HG02759 (cell line): ENCODE results near the gene PHEX.
A peak's percentile ranks its signal among the peaks of the same experiment; 100 is the strongest.
"Not testable (repeated sequence)": the region's sequence is repeated elsewhere in the genome, so short reads cannot be mapped to it uniquely, and the experiment has no call there.

Source experiments
- ATAC-seq: cut with Tn5 transposase; IDR thresholded peaks from one replicate; pipeline ENCODE4 v1.9.1; 2021; ENCODE audit warnings: mild to moderate bottlenecking, moderate library complexity; ENCODE audit not compliant: unreplicated experiment

Gene PHEX

GRCh38 chrX:22203186-22203585, 171.1 kb downstream of the PHEX start:
- no peak for ATAC-seq

- ATAC-seq, result no peak
These were observed 174.7 kb downstream of the PHEX start for GRCh38 chrX:22206781-22207180.

GRCh38 chrX:22220941-22221340, 188.8 kb downstream of the PHEX start:
- no peak for ATAC-seq

- ATAC-seq, result no peak
These were observed 202.3 kb downstream of the PHEX start for GRCh38 chrX:22234380-22234779.

GRCh38 chrX:22237479-22237878, 205.4 kb downstream of the PHEX start:
- ATAC-seq, result no peak

GRCh38 chrX:22246620-22247019, 214.5 kb downstream of the PHEX start:
- ATAC-seq, result no peak

- ATAC-seq, result no peak
These were observed 215.0 kb downstream of the PHEX start for GRCh38 chrX:22247169-22247568.

- no peak for ATAC-seq
These were observed 216.3 kb downstream of the PHEX start for GRCh38 chrX:22248401-22248800.

- ATAC-seq, result no peak
These were observed 217.2 kb downstream of the PHEX start for GRCh38 chrX:22249371-22249770.

GRCh38 chrX:22268706-22269105, 236.6 kb downstream of the PHEX start:
- no peak for ATAC-seq

GRCh38 chrX:22272613-22273012, 240.5 kb downstream of the PHEX start, which contains the start of gene CBLL2:
Gene CBLL2 (plus strand): TSS chrX:22272913. CDS start chrX:22272992, 79 bp downstream.
- no peak for ATAC-seq

GRCh38 chrX:22273714-22274317, 241.7 kb downstream of the PHEX start:
- ATAC-seq, result no peak

- ATAC-seq, result no peak
These were observed 244.7 kb downstream of the PHEX start for GRCh38 chrX:22276781-22277180.

GRCh38 chrX:22278375-22278774, 246.2 kb downstream of the PHEX start:
- no peak for ATAC-seq

- ATAC-seq, result not testable (repeated sequence)
These were observed 257.1 kb downstream of the PHEX start for GRCh38 chrX:22289209-22289608.

GRCh38 chrX:22296871-22297270, 264.7 kb downstream of the PHEX start:
- ATAC-seq, result no peak

GRCh38 chrX:22300130-22300529, 268.0 kb downstream of the PHEX start:
- ATAC-seq, result peak; percentile 71
